ENCODE results near the gene MTPN.

MTPN gene

DNA sequence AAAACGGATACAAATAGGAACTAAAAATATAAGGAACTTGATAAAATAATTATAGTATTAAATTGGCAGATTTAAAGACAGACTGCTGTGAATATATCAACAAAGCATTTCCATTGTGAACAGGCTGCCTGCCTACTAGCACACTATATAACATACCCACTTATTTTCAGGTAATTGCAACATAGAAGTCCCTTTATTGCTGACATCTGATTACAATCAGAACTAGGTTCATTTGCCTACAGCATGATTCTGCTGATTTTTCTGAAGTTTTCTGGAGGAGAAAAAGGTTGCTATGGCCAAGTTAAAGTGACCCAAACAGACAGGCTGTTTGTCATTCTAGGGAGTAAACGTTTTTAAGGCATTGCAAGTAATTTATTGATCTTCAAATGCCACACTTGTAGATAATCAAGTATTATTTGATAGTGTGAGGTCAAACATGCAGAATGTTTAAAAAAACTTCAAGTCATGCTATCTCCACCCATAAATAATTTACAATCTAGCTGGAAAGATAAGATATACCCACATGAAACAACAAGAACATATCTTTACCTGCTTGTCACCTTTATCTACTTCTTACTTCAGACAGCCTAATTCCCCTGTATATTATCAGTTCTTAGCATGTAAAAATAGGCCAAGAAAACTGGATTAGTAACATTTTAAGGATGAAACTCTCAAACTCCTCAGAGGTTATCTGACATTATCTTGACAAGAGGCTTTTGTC, 40.5 kb downstream of the MTPN start:
- TF ChIP-seq, protein P1, sequence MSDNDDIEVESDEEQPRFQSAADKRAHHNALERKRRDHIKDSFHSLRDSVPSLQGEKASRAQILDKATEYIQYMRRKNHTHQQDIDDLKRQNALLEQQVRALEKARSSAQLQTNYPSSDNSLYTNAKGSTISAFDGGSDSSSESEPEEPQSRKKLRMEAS (IDR thresholded peaks at IDR 0.05; ENCODE audit: low read depth, low read length), result no peak
- no peak for TF ChIP-seq POLR2A (IDR thresholded peaks at IDR 0.05; ENCODE audit: extremely low read depth, insufficient read length)
- no peak for TF ChIP-seq MYC (IDR thresholded peaks at IDR 0.05; ENCODE audit: low read depth, low read length)
- TF ChIP-seq, protein P2, sequence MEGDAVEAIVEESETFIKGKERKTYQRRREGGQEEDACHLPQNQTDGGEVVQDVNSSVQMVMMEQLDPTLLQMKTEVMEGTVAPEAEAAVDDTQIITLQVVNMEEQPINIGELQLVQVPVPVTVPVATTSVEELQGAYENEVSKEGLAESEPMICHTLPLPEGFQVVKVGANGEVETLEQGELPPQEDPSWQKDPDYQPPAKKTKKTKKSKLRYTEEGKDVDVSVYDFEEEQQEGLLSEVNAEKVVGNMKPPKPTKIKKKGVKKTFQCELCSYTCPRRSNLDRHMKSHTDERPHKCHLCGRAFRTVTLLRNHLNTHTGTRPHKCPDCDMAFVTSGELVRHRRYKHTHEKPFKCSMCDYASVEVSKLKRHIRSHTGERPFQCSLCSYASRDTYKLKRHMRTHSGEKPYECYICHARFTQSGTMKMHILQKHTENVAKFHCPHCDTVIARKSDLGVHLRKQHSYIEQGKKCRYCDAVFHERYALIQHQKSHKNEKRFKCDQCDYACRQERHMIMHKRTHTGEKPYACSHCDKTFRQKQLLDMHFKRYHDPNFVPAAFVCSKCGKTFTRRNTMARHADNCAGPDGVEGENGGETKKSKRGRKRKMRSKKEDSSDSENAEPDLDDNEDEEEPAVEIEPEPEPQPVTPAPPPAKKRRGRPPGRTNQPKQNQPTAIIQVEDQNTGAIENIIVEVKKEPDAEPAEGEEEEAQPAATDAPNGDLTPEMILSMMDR (IDR thresholded peaks at IDR 0.05; ENCODE audit: low read depth, low read length), result no peak
- no peak overlapping the region for H3K4me3 ChIP-seq (ENCODE audit: low read depth, low read length)
- no peak for DNase-seq (ENCODE audit: low read depth)

DNA sequence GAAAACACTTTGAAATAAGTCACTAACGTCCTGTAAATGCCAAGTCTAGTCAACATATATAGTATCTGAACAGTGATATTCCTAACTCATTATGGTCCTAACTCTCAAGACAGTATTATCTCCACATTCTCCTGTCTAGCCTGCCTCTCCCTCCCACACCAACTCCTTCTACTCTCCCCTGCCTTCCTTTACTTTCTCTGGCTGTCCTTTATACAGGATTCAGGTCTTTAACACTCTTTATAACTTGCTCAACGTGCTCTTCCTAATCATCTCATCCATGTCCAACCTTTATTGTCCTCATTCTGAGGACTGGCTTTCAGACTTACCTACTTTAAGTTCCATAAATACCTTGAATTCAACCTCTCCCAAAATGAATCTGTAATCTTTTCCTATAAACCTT, 42.5 kb downstream of the MTPN start:
- H3K4me3 ChIP-seq (ENCODE audit: low read depth, low read length), result no peak overlapping the region
- TF ChIP-seq POLR2A (IDR thresholded peaks at IDR 0.05; ENCODE audit: extremely low read depth, insufficient read length) (no peak), MYC (IDR thresholded peaks at IDR 0.05; ENCODE audit: low read depth, low read length) (no peak)
- TF ChIP-seq, protein P1 (IDR thresholded peaks at IDR 0.05; ENCODE audit: low read depth, low read length), result no peak
- TF ChIP-seq, protein P2 (IDR thresholded peaks at IDR 0.05; ENCODE audit: low read depth, low read length), result no peak
- no peak for DNase-seq (ENCODE audit: low read depth)

DNA sequence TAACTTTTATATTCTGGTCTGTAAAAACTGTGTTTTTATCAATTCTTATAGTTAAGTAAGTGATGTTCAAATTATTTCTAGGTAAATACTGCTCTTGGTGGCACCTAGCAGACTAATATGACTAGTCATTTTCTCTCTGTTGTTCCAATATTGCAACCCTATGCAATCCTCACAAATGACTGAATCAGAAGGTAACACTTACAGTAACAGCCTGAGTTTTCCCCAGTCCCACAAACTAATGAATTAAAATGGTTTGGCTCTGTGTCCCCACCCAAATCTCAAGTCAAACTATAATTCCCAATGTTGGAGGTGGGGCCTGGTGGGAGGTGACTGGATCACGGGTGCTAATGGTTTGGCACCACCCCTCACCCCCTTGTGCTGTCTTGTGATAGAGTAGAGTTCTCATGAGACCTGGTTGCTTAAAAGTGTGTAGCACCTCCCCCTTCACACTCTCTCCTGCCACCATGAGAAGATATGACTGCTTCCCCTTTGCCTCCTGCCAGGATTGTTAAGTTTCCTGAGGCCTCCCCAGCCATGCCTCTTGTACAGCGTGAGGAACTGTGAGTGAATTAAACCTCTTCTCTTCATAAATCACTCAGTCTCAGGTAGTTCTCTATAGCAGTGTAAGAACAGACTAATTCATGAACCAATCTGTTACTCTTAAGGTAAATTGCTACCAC, 43.5 kb downstream of the MTPN start:
- DNase-seq (ENCODE audit: low read depth), result peak; percentile 55
- H3K4me3 ChIP-seq (ENCODE audit: low read depth, low read length), result no peak overlapping the region
- TF ChIP-seq MYC (IDR thresholded peaks at IDR 0.05; ENCODE audit: low read depth, low read length), result no peak
- TF ChIP-seq POLR2A (IDR thresholded peaks at IDR 0.05; ENCODE audit: extremely low read depth, insufficient read length), result no peak
- TF ChIP-seq, protein P1 (IDR thresholded peaks at IDR 0.05; ENCODE audit: low read depth, low read length), result no peak
- TF ChIP-seq, protein P2 (IDR thresholded peaks at IDR 0.05; ENCODE audit: low read depth, low read length), result no peak

DNA sequence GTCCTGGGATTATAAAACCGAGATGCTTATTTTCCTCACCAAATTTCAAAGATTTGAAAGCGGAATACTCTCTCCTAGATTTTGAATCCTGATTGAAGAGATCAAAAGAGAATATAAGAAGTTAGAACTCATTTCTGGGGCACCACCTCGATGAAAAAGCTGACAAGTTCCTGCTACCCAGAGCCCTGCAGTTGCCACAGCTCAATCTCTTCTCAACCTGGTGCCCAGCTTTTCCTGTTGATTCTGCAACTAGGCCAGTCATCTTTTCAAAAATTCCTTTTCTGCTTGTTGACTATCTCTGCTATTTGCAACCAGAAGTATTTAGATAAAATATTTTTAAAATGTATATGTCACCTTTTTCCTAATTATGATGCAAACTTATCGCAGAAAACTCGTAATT, 45.0 kb downstream of the MTPN start:
- DNase-seq (ENCODE audit: low read depth), result no peak
- no peak overlapping the region for H3K4me3 ChIP-seq (ENCODE audit: low read depth, low read length)
- TF ChIP-seq, protein P2 (IDR thresholded peaks at IDR 0.05; ENCODE audit: low read depth, low read length), result no peak
- TF ChIP-seq, protein P1 (IDR thresholded peaks at IDR 0.05; ENCODE audit: low read depth, low read length), result no peak
- TF ChIP-seq MYC (IDR thresholded peaks at IDR 0.05; ENCODE audit: low read depth, low read length) (no peak), POLR2A (IDR thresholded peaks at IDR 0.05; ENCODE audit: extremely low read depth, insufficient read length) (no peak)

DNA sequence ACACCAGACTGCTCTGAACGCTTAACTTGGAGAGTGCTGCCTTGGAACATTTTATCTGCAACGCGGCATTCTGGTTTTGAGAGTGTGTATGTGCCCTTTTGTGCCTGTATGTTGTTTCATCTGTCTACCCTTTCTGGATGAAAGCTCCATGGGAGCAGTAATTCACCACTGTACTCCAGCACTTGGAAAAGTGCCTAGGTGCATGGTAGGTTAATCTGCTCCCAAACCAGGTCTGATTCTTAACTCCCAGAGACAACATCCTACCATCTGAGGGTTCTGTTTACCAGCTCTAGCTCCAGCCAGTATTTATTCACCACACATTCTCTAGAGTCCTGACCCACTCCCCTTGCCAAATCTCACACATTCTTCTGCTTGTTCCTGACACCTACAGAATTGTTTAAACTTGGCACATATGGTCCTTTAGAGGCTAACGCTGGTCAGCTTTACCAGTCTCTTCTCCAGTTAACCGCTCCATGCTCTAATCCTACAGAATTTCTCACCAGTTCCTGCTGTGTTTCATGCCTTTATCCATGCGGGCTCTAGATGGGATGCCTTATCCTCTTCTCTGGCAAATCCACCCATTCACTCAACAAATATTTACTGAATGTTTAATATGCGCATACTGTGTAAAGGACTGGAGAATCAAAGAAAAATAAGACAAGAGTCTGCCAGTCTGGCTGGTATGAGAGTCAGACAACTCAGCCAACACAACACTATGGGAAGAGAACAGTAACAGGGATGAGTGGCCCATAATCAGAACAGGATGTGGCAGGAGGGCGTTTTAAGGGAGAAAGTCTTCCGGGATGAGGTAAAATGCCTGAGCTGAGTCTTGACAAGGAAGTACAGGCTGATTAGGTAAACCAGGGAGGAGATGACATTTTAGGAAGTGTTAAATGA, 46.3 kb downstream of the MTPN start:
- TF ChIP-seq, protein P1 (IDR thresholded peaks at IDR 0.05; ENCODE audit: low read depth, low read length), result no peak
- TF ChIP-seq, protein P2 (IDR thresholded peaks at IDR 0.05; ENCODE audit: low read depth, low read length), result no peak
- TF ChIP-seq POLR2A (IDR thresholded peaks at IDR 0.05; ENCODE audit: extremely low read depth, insufficient read length), result no peak
- no peak for TF ChIP-seq MYC (IDR thresholded peaks at IDR 0.05; ENCODE audit: low read depth, low read length)
- no peak for DNase-seq (ENCODE audit: low read depth)
- H3K4me3 ChIP-seq (ENCODE audit: low read depth, low read length), result no peak overlapping the region
